SK-N-MC (cell line): Measurements from ENCODE around the gene PLA2R1.

Experiments used
- EZH2 ChIP-seq: fragments of 200-600 bp; sonication (generic); IDR thresholded peaks from one replicate; pipeline ENCODE4 v1.6.1; 2017; ENCODE audit warnings: antibody characterized with exemption
- FOXP2 ChIP-seq: optimal IDR thresholded peaks from 2 replicates; pipeline ENCODE3; 2011; ENCODE audit warnings: mild to moderate bottlenecking, moderate library complexity; ENCODE audit not compliant: insufficient read depth; ENCODE audit errors: extremely low read length, control extremely low read depth
- POLR2AphosphoS5 ChIP-seq: IDR thresholded peaks from 2 replicates; pipeline ENCODE4 v1.6.1; 2012; ENCODE audit warnings: mild to moderate bottlenecking, low read depth, low read length, borderline replicate concordance

- TF ChIP-seq EZH2 (no peak), POLR2AphosphoS5 (no peak), FOXP2 (no peak)
Observed at GRCh38 chr2:159963700-159964099, 98.7 kb downstream of the PLA2R1 start.
